Measurements from ENCODE around the gene THTPA. TPM values are rescaled to one million over a fixed set of nuclear protein-coding genes. Genes with fewer than 3 reads are reported as not detected.
"Not testable (repeated sequence)": the region's sequence is repeated elsewhere in the genome, so short reads cannot be mapped to it uniquely, and the experiment has no call there.

The THTPA gene
- total RNA-seq, 2 donors from 2014 or later, result 22.5 to 45.4 TPM

DNA sequence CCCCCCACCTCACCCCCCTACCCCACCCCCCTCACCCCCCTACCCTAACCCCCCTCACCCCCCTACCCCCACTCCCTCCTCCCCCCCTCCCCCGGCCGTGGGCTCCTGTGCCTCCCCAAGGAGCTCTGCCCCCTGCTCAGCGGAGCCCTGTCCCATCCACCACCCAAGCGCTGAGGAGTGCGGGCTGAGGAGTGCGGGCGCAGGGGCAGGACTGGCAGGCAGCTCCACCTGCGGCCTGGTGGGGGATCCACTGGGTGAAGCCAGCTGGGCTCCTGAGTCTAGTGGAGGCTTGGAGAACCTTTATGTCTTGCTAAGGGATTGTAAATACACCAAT lies 24.8 kb downstream of the THTPA start:
- Histone ChIP-seq H3K27ac (no peak overlapping the region), H3K27me3 (replicated peaks; ENCODE audit: insufficient read depth) (peaks cover 20% of the 10 kb centered on the region), H3K9me3 (no peaks in the 10 kb centered on the region), H3K4me3 (no peak overlapping the region), H3K36me3 (no peaks in the 10 kb centered on the region), H3K4me1 (replicated peaks) (no peaks in the 10 kb centered on the region)
- intact Hi-C loops (cut with DNase I), result no loop called here
- no peak for DNase-seq (ENCODE audit: low spot score)
- TF ChIP-seq POLR2AphosphoS5 (IDR thresholded peaks at IDR 0.05), result no peak
- TF ChIP-seq, protein P1, sequence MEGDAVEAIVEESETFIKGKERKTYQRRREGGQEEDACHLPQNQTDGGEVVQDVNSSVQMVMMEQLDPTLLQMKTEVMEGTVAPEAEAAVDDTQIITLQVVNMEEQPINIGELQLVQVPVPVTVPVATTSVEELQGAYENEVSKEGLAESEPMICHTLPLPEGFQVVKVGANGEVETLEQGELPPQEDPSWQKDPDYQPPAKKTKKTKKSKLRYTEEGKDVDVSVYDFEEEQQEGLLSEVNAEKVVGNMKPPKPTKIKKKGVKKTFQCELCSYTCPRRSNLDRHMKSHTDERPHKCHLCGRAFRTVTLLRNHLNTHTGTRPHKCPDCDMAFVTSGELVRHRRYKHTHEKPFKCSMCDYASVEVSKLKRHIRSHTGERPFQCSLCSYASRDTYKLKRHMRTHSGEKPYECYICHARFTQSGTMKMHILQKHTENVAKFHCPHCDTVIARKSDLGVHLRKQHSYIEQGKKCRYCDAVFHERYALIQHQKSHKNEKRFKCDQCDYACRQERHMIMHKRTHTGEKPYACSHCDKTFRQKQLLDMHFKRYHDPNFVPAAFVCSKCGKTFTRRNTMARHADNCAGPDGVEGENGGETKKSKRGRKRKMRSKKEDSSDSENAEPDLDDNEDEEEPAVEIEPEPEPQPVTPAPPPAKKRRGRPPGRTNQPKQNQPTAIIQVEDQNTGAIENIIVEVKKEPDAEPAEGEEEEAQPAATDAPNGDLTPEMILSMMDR (IDR thresholded peaks at IDR 0.05), result no peak
- TF ChIP-seq POLR2A (IDR thresholded peaks at IDR 0.05), result no peak
- WGBS, result 87% methylated on average over 4 of the region's 8 CpGs

DNA sequence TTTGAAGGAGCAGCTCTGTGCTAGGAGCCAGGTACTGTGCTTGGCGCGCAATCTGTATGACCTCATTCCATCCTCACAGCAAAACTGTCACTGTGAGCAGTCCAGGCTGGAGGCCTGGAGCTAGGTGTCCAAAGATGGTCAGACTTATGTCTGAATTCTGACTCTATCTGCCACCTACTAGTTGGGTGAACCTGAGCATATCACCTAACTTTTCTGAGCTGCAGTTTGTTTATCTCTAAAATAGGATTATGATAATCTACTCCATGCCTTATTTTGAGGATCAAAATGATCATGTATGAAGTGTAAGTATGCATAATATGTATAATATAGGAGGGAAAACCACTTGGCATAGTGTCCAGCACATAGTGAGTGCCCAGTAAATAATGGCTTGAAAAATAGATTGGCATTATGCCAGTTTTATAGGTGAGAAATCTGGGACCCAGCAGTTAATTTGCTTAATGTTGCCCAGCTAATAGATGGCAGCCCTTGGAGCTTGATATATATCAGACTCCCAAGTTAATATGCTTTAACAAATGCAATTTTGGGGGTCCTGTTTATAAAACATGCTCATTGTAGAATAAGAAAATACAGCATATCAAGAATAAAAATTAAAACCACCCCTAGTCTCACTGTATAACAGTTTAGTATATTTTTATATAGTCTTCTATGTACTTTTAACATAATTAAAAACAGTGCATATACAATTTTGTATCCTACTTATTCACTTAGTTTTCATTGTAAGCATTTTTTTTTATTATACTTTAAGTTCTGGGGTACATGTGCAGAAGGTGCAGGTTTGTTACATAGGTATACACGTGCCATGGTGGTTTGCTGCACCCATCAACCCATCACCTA lies 27.1 kb downstream of the THTPA start:
- Histone ChIP-seq H3K4me3 (no peak overlapping the region), H3K9me3 (no peaks in the 10 kb centered on the region), H3K27me3 (replicated peaks; ENCODE audit: insufficient read depth) (peaks cover 2% of the 10 kb centered on the region), H3K4me1 (replicated peaks) (no peaks in the 10 kb centered on the region), H3K27ac (no peak overlapping the region), H3K36me3 (no peaks in the 10 kb centered on the region)
- TF ChIP-seq POLR2AphosphoS5 (IDR thresholded peaks at IDR 0.05) (no peak), POLR2A (IDR thresholded peaks at IDR 0.05) (no peak)
- TF ChIP-seq, protein P1 (IDR thresholded peaks at IDR 0.05), result no peak
- intact Hi-C loops (cut with DNase I), result no loop called here
- DNase-seq (ENCODE audit: low spot score), result no peak
- 73% methylated on average over 3 of the region's 3 CpGs for WGBS

DNA sequence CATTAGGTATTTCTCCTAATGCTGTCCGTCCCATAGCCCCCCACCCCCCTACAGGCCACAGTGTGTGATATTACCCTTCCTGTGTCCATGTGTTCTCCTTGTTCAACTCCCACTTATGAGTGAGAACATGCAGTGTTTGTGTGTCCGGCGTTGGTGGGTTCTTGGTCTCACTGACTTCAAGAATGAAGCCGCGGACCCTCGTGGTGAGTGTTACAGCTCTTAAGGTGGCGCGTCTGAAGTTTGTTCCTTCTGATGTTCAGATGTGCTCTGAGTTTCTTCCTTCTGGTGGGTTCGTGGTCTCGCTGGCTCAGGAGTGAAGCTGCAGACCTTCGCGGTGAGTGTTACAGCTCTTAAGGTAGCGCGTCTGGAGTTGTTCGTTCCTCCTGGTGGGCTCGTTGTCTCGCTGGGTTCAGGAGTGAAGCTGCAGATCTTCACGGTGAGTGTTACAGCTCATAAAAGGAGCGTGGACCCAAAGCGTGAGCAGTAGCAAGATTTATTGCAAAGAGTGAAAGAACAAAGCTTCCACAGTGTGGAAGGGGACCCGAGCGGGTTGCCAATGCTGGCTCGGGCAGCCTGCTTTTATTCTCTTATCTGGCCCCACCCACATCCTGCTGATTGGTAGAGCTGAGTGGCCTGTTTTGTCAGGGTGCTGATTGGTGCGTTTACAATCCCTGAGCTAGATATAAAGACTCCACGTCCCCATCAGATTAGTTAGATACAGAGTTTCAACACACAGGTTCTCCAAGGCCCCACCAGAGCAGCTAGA lies 27.9 kb downstream of the THTPA start:
- DNase-seq (ENCODE audit: low spot score); H3K27me3 ChIP-seq (replicated peaks; ENCODE audit: insufficient read depth); H3K4me3 ChIP-seq; H3K4me1 ChIP-seq (replicated peaks); intact Hi-C loops (cut with DNase I); H3K36me3 ChIP-seq; H3K9me3 ChIP-seq; H3K27ac ChIP-seq: not testable (repeated sequence)
- 72% methylated on average over 25 of the region's 25 CpGs for WGBS

DNA sequence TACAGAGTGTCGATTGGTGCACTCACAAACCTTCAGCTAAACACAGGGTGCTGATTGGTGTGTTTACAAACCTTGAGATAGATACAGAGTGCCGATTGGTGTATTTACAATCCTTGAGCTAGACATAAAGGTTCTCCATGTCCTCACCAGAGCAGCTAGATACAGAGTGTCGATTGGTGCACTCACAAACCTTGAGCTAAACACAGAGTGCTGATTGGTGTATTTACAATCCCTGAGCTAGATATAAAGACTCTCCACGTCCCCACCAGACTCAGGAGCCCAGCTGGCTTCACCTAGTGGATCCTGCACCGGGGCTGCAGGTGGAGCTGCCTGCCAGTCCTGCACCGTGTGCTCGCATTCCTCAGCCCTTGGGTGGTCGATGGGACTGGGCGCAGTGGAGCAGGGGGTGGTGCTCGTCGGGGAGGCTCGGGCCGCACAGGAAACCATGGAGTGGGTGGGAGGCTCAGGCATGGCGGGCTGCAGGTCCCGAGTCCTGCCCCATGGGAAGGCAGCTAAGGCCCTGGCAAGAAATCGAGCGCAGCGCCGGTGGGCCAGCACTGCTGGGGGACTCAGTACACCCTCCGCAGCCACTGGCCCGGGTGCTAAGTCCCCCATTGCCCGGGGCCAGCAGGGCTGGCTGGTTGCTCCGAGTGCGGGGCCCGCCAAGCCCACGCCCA lies 28.6 kb downstream of the THTPA start:
- H3K36me3 ChIP-seq; intact Hi-C loops (cut with DNase I); H3K4me3 ChIP-seq; H3K4me1 ChIP-seq (replicated peaks); H3K27ac ChIP-seq; DNase-seq (ENCODE audit: low spot score); H3K27me3 ChIP-seq (replicated peaks; ENCODE audit: insufficient read depth); H3K9me3 ChIP-seq: not testable (repeated sequence)
- WGBS, result 93% methylated on average over 16 of the region's 26 CpGs

DNA sequence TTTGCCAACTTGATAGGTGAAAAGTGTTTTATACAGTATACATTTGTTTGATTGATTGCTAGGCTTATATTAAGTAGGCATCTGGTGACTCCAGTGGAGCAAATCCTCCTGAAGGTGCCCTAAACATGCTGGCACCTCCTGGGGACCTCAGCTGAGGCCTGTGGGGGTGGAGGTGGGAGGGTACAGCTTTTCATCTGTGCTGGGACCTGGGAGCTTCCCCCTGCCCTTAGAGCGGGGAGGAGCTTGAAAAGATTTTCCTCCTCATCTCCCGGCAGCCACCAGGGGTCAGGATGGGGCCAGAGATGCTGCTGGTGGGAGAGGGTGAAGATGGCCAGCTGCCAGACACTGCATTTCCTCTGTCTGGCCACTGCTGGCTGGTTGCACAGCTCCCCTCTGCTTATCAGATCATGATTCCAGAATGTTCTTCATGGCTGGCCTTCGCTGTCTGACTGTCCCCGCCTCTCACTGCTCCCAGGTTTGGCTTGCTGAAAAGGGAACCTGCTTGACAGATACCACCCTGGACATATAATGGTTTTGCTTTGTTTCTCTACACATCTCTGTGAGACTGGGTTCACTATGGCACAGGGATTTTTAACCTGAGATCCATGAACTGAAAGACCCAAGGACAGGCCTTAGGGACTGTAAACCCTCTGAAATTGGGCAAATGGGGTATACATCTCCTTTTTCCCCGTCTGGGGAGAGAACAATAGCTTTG lies 33.0 kb downstream of the THTPA start:
- H3K4me1 ChIP-seq (replicated peaks), result no peaks in the 10 kb centered on the region
- TF ChIP-seq POLR2A (IDR thresholded peaks at IDR 0.05) (no peak), POLR2AphosphoS5 (IDR thresholded peaks at IDR 0.05) (peak; percentile 71)
- TF ChIP-seq, protein P1 (IDR thresholded peaks at IDR 0.05), result peak; percentile 39 to 96 (median 83)
- H3K36me3 ChIP-seq, result no peaks in the 10 kb centered on the region
- no peaks in the 10 kb centered on the region for H3K27me3 ChIP-seq (replicated peaks; ENCODE audit: insufficient read depth)
- DNase-seq (ENCODE audit: low spot score), result peak; percentile 90
- 14% methylated on average over 5 of the region's 5 CpGs for WGBS
- H3K9me3 ChIP-seq, result no peaks in the 10 kb centered on the region
- intact Hi-C loops (cut with DNase I), result no loop called here
- no peak overlapping the region for H3K4me3 ChIP-seq
- no peak overlapping the region for H3K27ac ChIP-seq
